ENCODE measurements around the gene MYL11.

Gene MYL11

DNA sequence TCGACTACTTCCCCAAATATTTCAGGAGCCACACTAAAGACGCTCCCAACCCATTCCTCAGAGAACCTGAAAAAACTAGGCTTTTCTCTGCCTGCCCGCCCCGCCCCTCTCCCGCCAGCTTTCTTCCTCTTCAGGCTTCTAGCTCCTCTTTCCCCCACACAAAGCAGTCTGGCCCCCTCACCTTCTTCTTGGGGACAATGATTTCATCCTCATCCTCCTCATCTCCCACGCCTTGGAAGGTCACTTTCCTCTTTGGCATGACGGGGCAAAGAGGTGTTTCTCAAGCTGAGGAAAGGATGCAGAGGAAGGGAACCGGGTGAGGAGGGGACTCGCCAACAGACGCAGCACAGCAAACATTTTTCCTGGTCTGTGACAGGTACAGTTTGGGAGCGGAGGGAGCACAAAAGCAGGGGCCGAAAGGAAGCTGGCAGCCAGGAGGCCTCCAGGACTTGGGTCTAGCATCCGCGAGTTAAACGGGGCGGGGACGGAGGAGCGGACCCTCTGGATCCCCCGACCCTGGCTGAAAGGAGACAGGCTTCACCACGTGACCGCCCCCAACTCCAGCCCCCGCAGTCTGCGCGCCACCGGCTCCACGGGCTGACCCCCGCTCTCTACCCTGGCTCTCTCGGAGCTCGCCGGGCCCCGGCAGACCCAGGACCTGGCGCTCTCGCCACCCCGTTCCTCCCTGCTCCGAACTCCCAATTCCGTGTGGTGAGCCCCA, 20.0 kb upstream of the MYL11 start:
- TF ChIP-seq CREB5 (CRISPR knock-in tag; IDR thresholded peaks at IDR 0.05; ENCODE audit: low read depth), result peak; percentile 33; the same call in 1 of the 2 replicates
- TF ChIP-seq ZNF70 (CRISPR knock-in tag; IDR thresholded peaks at IDR 0.05), result 0 out of 2 replicates have a peak, but pooled peaks have one; percentile 24
- TF ChIP-seq RARB (CRISPR knock-in tag; IDR thresholded peaks at IDR 0.05), result no peak
- TF ChIP-seq POU6F1 (CRISPR knock-in tag; IDR thresholded peaks at IDR 0.05; ENCODE audit: borderline replicate concordance, low read depth), result no peak
- no peak for TF ChIP-seq ZFP3 (CRISPR knock-in tag; IDR thresholded peaks at IDR 0.05)
- no peak for TF ChIP-seq ESRRG (CRISPR knock-in tag; IDR thresholded peaks at IDR 0.05)
- peak; percentile 58; the same call in 1 of the 2 replicates for TF ChIP-seq GLIS3 (CRISPR knock-in tag; IDR thresholded peaks at IDR 0.05)
- TF ChIP-seq TOX (CRISPR knock-in tag; IDR thresholded peaks at IDR 0.05; ENCODE audit: borderline replicate concordance), result no peak
- no peak for TF ChIP-seq ZNF565 (CRISPR knock-in tag; conservative IDR thresholded peaks at IDR 0.05; ENCODE audit: low read depth)
- TF ChIP-seq, protein P1, sequence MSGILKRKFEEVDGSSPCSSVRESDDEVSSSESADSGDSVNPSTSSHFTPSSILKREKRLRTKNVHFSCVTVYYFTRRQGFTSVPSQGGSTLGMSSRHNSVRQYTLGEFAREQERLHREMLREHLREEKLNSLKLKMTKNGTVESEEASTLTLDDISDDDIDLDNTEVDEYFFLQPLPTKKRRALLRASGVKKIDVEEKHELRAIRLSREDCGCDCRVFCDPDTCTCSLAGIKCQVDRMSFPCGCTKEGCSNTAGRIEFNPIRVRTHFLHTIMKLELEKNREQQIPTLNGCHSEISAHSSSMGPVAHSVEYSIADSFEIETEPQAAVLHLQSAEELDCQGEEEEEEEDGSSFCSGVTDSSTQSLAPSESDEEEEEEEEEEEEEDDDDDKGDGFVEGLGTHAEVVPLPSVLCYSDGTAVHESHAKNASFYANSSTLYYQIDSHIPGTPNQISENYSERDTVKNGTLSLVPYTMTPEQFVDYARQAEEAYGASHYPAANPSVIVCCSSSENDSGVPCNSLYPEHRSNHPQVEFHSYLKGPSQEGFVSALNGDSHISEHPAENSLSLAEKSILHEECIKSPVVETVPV (CRISPR knock-in tag; IDR thresholded peaks at IDR 0.05), result no peak
- no peak for TF ChIP-seq ZC3H10 (CRISPR knock-in tag; IDR thresholded peaks at IDR 0.05)
- no peak for TF ChIP-seq ISL1 (CRISPR knock-in tag; IDR thresholded peaks at IDR 0.05)
- TF ChIP-seq BACH2 (CRISPR knock-in tag; IDR thresholded peaks at IDR 0.05; ENCODE audit: borderline replicate concordance), result no peak
- peak; percentile 41 for ATAC-seq

GRCh38 chr16:30355144-30355953, 19.3 kb upstream of the MYL11 start, which contains the start of gene CD2BP2:
Gene CD2BP2 (minus strand): TSS chr16:30355308. CDS start chr16:30354681, 627 bp downstream.
- ATAC-seq, result peak; percentile 88
- TF ChIP-seq ARNTL (CRISPR knock-in tag; IDR thresholded peaks at IDR 0.05; ENCODE audit: borderline replicate concordance, low read depth) (no peak), BACH2 (CRISPR knock-in tag; IDR thresholded peaks at IDR 0.05; ENCODE audit: borderline replicate concordance) (no peak), ESRRG (CRISPR knock-in tag; IDR thresholded peaks at IDR 0.05) (no peak), ZFP3 (CRISPR knock-in tag; IDR thresholded peaks at IDR 0.05) (no peak; the same call in 1 of the 2 replicates), CSDC2 (CRISPR knock-in tag; IDR thresholded peaks at IDR 0.05) (0 out of 2 replicates have a peak, but pooled peaks have one; percentile 82), GLIS3 (CRISPR knock-in tag; IDR thresholded peaks at IDR 0.05) (0 out of 2 replicates have a peak, but pooled peaks have one; percentile 86), ISL1 (CRISPR knock-in tag; IDR thresholded peaks at IDR 0.05) (no peak), ZNF8 (CRISPR knock-in tag; IDR thresholded peaks at IDR 0.05) (0 out of 2 replicates have a peak, but pooled peaks have one; percentile 38)

DNA sequence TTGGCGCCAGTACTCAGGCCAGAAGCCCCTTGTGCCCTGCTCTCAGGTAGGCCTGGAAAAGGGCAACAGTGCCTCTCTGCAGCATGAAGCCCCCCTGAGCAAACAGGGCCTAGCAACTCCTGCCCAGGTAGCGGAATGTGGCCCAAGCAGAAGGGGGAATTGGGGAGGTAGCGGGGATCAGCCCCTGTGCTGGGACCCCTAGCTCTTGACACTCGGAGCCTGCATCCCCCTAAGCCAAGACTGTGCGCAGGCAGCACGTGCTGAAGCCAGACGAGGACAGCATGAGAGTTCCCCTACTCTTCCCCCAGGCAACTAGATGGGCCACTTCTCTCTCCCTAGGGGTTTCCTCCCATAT, 18.7 kb upstream of the MYL11 start:
- no peak for TF ChIP-seq SNAI2 (CRISPR knock-in tag; IDR thresholded peaks at IDR 0.05)
- TF ChIP-seq ZFP3 (CRISPR knock-in tag; IDR thresholded peaks at IDR 0.05), result no peak
- TF ChIP-seq PPARA (CRISPR knock-in tag; IDR thresholded peaks at IDR 0.05; ENCODE audit: borderline replicate concordance), result no peak
- TF ChIP-seq TSHZ2 (CRISPR knock-in tag; IDR thresholded peaks at IDR 0.05), result no peak
- TF ChIP-seq ZFP30 (CRISPR knock-in tag; IDR thresholded peaks at IDR 0.05), result no peak
- ATAC-seq, result no peak
